Suprapubic skin (tissue), 4 donors: ENCODE measurements around the gene ADGRA1. TPM values are rescaled to one million over a fixed set of nuclear protein-coding genes. Genes with fewer than 3 reads are reported as not detected.

Source experiments
- DNase-seq, 2 donors: peaks; one replicate each; pipeline ENCODE4 v3.0.0-alpha.2; 2019; ENCODE audit warnings: low spot score in 2 of 2
- H3K27ac ChIP-seq: fragments of 200-600 bp; sonication (generic); one replicate; pipeline ENCODE4 v1.5.1; 2019
- H3K27me3 ChIP-seq: fragments of 200-600 bp; sonication (generic); one replicate; pipeline ENCODE4 v1.5.1; 2019
- H3K36me3 ChIP-seq: fragments of 200-600 bp; sonication (generic); one replicate; pipeline ENCODE4 v1.5.1; 2019
- H3K4me1 ChIP-seq: fragments of 200-600 bp; sonication (generic); one replicate; pipeline ENCODE4 v1.5.1; 2019
- H3K4me3 ChIP-seq: fragments of 200-600 bp; sonication (generic); one replicate; pipeline ENCODE4 v1.5.1; 2019; ENCODE audit warnings: mild to moderate bottlenecking
- H3K9me3 ChIP-seq: fragments of 200-600 bp; sonication (generic); one replicate; pipeline ENCODE4 v1.5.1; 2019
- CTCF ChIP-seq, 2 donors: fragments of 200-600 bp in 1 of 2; fragments of 450-650 bp in 1 of 2; sonication (generic) in 1 of 2; IDR thresholded peaks; one replicate each; pipeline ENCODE4 v1.5.1; 2016 to 2019; ENCODE audit warnings: antibody characterized with exemption in 2 of 2, mild to moderate bottlenecking in 1 of 2, moderate library complexity in 1 of 2
- EP300 ChIP-seq: sonication (generic); formaldehyde crosslinking; IDR thresholded peaks from one replicate; pipeline ENCODE4 v1.6.1; 2017; ENCODE audit warnings: antibody characterized with exemption
- POLR2A ChIP-seq, 2 donors: fragments of 450-650 bp; IDR thresholded peaks; one replicate each; pipeline ENCODE4 v1.6.1; 2017; ENCODE audit warnings: antibody characterized with exemption in 2 of 2, mild to moderate bottlenecking in 2 of 2, moderate library complexity in 2 of 2
- POLR2AphosphoS5 ChIP-seq, 3 donors: sonication (generic); formaldehyde crosslinking; IDR thresholded peaks; one replicate each; pipeline ENCODE4 v1.6.1; 2017; ENCODE audit warnings: antibody characterized with exemption in 3 of 3
- WGBS: methylation state at CpG from one replicate; pipeline ENCODE4 v1.1.5; 2018; 5-methylcytosine and 5-hydroxymethylcytosine counted together
- total RNA-seq, 4 donors: library from RNA; depleted of rRNA; stranded (reverse); fragments of >200 nt; gene quantifications; one replicate each; pipeline ENCODE4 v1.1.0, GENCODE V29; 2016

Gene ADGRA1
- total RNA-seq, 4 donors from 2014 or later = not detected

- Histone ChIP-seq H3K27me3 (peaks cover 84% of the 10 kb centered on the region), H3K27ac (no peak overlapping the region), H3K4me3 (no peak overlapping the region), H3K9me3 (no peaks in the 10 kb centered on the region), H3K36me3 (no peaks in the 10 kb centered on the region), H3K4me1 (no peaks in the 10 kb centered on the region)
- WGBS = 69% methylated on average over 12 of the region's 12 CpGs
- DNase-seq = no peak
- no peak for TF ChIP-seq EP300
- TF ChIP-seq CTCF (IDR thresholded peaks at IDR 0.05) = no peak
- no peak for TF ChIP-seq POLR2AphosphoS5 (IDR thresholded peaks at IDR 0.05)
- TF ChIP-seq POLR2A (IDR thresholded peaks at IDR 0.05) = no peak
Measured at GRCh38 chr10:133041101-133041500, 46.6 kb upstream of the ADGRA1 start.

- TF ChIP-seq POLR2AphosphoS5 (IDR thresholded peaks at IDR 0.05) (no peak), POLR2A (IDR thresholded peaks at IDR 0.05) (no peak), CTCF (IDR thresholded peaks at IDR 0.05) (no peak), EP300 (no peak)
- Histone ChIP-seq H3K36me3 (no peaks in the 10 kb centered on the region), H3K27ac (no peak overlapping the region), H3K4me1 (no peaks in the 10 kb centered on the region), H3K9me3 (no peaks in the 10 kb centered on the region), H3K27me3 (peaks cover 81% of the 10 kb centered on the region), H3K4me3 (no peak overlapping the region)
- WGBS = 92% methylated on average over 17 of the region's 17 CpGs
- no peak for DNase-seq
Measured at GRCh38 chr10:133042061-133042460, 45.7 kb upstream of the ADGRA1 start.

GRCh38 chr10:133042816-133043215 is 44.9 kb upstream of the ADGRA1 start:
- Histone ChIP-seq H3K9me3 (no peaks in the 10 kb centered on the region), H3K4me3 (no peak overlapping the region), H3K36me3 (no peaks in the 10 kb centered on the region), H3K27me3 (peaks cover 81% of the 10 kb centered on the region), H3K27ac (no peak overlapping the region), H3K4me1 (no peaks in the 10 kb centered on the region)
- no peak for DNase-seq
- TF ChIP-seq POLR2AphosphoS5 (IDR thresholded peaks at IDR 0.05) (no peak), POLR2A (IDR thresholded peaks at IDR 0.05) (no peak), CTCF (IDR thresholded peaks at IDR 0.05) (no peak), EP300 (no peak)
- whole genome bisulfite sequencing = 55% methylated on average over 12 of the region's 18 CpGs

- Histone ChIP-seq H3K4me3 (no peak overlapping the region), H3K4me1 (no peaks in the 10 kb centered on the region), H3K36me3 (no peaks in the 10 kb centered on the region), H3K27me3 (peaks cover 78% of the 10 kb centered on the region), H3K9me3 (no peaks in the 10 kb centered on the region), H3K27ac (no peak overlapping the region)
- WGBS = 84% methylated on average over 12 of the region's 18 CpGs
- TF ChIP-seq POLR2AphosphoS5 (IDR thresholded peaks at IDR 0.05) = no peak
- no peak for DNase-seq
Measured at GRCh38 chr10:133043541-133044225, 44.0 kb upstream of the ADGRA1 start.

DNA sequence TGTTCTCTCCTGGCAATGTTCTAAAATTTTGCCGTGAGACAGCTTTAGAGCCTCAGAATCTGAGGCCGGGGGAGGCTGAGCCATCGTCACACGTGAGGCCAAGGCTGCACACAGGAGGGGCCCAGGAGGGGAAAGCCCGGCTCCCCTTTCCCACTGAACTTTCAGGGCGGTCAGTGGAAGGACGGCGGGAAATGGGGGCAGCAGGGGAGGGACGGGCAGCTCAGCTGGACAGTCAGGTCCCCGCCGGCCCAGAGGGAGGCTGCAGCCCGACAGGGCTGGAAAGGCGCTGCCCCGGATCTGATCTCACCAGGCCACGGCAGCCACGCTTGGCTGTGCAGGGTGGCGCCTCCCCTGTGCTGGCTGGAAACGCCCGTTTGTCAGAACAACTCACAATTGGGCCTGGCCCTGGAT is 43.3 kb upstream of the ADGRA1 start:
- 50% methylated on average over 18 of the region's 19 CpGs for whole genome bisulfite sequencing
- Histone ChIP-seq H3K27ac (no peak overlapping the region), H3K4me3 (no peak overlapping the region), H3K36me3 (no peaks in the 10 kb centered on the region), H3K27me3 (peaks cover 78% of the 10 kb centered on the region), H3K9me3 (no peaks in the 10 kb centered on the region), H3K4me1 (no peaks in the 10 kb centered on the region)
- TF ChIP-seq POLR2A (IDR thresholded peaks at IDR 0.05) (no peak), POLR2AphosphoS5 (IDR thresholded peaks at IDR 0.05) (no peak), EP300 (no peak), CTCF (IDR thresholded peaks at IDR 0.05) (no peak)
- no peak for DNase-seq
